ENCODE results near the gene AHDC1.

GRCh38 chr1:27527223-27527889 lies 76.6 kb downstream of the AHDC1 start:
- no peak for TF ChIP-seq CTCF (IDR thresholded peaks at IDR 0.05; ENCODE audit: extremely low read depth in 1 of 2, insufficient read depth in 1 of 2, low read depth in 1 of 2, low read length in 2 of 2)
- no peak for TF ChIP-seq POLR2AphosphoS5 (IDR thresholded peaks at IDR 0.05; ENCODE audit: insufficient read depth, low read depth, low read length)
- TF ChIP-seq EZH2 (IDR thresholded peaks at IDR 0.05; ENCODE audit: borderline replicate concordance, low read depth, low read length, severe bottlenecking), result no peak
- no peak for TF ChIP-seq POLR2A (IDR thresholded peaks at IDR 0.05; ENCODE audit: low read depth, low read length)
- no peak for TF ChIP-seq MAX (IDR thresholded peaks at IDR 0.05; ENCODE audit: insufficient read depth, insufficient read length)
- TF ChIP-seq JUN (IDR thresholded peaks at IDR 0.05; ENCODE audit: borderline replicate concordance, insufficient read depth, insufficient read length, low read depth), result no peak
